SJCRH30 (cell line): Measurements from ENCODE around the gene TEX30. TPM values are rescaled to one million over a fixed set of nuclear protein-coding genes. Genes with fewer than 3 reads are reported as not detected.

Source experiments
- DNase-seq, 2 experiments: peaks; one replicate each; pipeline ENCODE4 v3.0.0-alpha.2; 2015 to 2020
- H3K27ac ChIP-seq: fragments of 250-450 bp; sonication (Bioruptor Pico); 2 replicates; pipeline ENCODE4 v1.5.1; 2020; ENCODE audit warnings: mild to moderate bottlenecking, moderate library complexity
- H3K27me3 ChIP-seq: fragments of 250-450 bp; sonication (Bioruptor Pico); 2 replicates; pipeline ENCODE4 v1.5.1; 2020; ENCODE audit warnings: mild to moderate bottlenecking, moderate library complexity
- H3K36me3 ChIP-seq: fragments of 250-450 bp; sonication (Bioruptor Pico); 2 replicates; pipeline ENCODE4 v1.5.1; 2020; ENCODE audit warnings: mild to moderate bottlenecking, moderate library complexity
- H3K4me1 ChIP-seq: fragments of 250-450 bp; sonication (Bioruptor Pico); 2 replicates; pipeline ENCODE4 v1.5.1; 2020; ENCODE audit warnings: mild to moderate bottlenecking, moderate library complexity
- H3K4me3 ChIP-seq: fragments of 250-450 bp; sonication (Bioruptor Pico); 2 replicates; pipeline ENCODE4 v1.5.1; 2020; ENCODE audit warnings: mild to moderate bottlenecking, moderate library complexity
- H3K9me3 ChIP-seq: fragments of 250-450 bp; sonication (Bioruptor Pico); replicated peaks from 2 replicates; pipeline ENCODE4 v1.5.1; 2020; ENCODE audit warnings: mild to moderate bottlenecking, moderate library complexity
- total RNA-seq: library from RNA; depleted of rRNA; stranded (reverse); fragments of >200 nt; shearing (Covaris generic); gene quantifications from 2 replicates; pipeline ENCODE4 v1.2.3, GENCODE V29; 2014; rRNA removed

The TEX30 gene
- total RNA-seq, 1 experiment from 2014 or later: 18.8 TPM

- no peak for DNase-seq
- Histone ChIP-seq H3K27me3 (no peaks in the 10 kb centered on the region), H3K36me3 (no peaks in the 10 kb centered on the region), H3K4me3 (no peak overlapping the region), H3K27ac (no peak overlapping the region), H3K9me3 (no peaks in the 10 kb centered on the region; the same call in 1 of the 2 replicates), H3K4me1 (peaks cover 7% of the 10 kb centered on the region; the same call in 1 of the 2 replicates)
Observed at GRCh38 chr13:102718746-102719145, 54.8 kb downstream of the TEX30 start.

Other genes with a start within 250 kb of the TEX30 start
- gene TPP2, start 176.8 kb downstream of the TEX30 start, total RNA-seq: 70.6 and 84.6 TPM in 2 replicates
- gene METTL21C, start 78.7 kb downstream of the TEX30 start, total RNA-seq: not detected in 2 replicates
- gene POGLUT2, start 25.2 kb upstream of the TEX30 start, total RNA-seq: 31.3 and 32.2 TPM in 2 replicates
- 10.6 and 12.5 TPM in 2 replicates for gene BIVM, start 25.3 kb upstream of the TEX30 start, total RNA-seq
- gene ERCC5, start 72.2 kb upstream of the TEX30 start, total RNA-seq: 24.5 and 28.4 TPM in 2 replicates